Sigmoid colon (tissue), 4 donors: ENCODE measurements around the gene MRPL33.

Experiments used
- POLR2AphosphoS5 ChIP-seq, 4 donors: sonication (generic); formaldehyde crosslinking; IDR thresholded peaks; one replicate each; pipeline ENCODE4 v1.6.1; 2017; ENCODE audit warnings: antibody characterized with exemption in 4 of 4
- TF ChIP-seq, protein P1 (sequence below), 4 experiments: fragments of 450-650 bp in 3 of 4; fragments of 200-600 bp in 1 of 4; IDR thresholded peaks; one replicate each; pipeline ENCODE4 v1.5.1; 2016 to 2019; ENCODE audit warnings: antibody characterized with exemption in 4 of 4, mild to moderate bottlenecking in 3 of 4, moderate library complexity in 2 of 4

GRCh38 chr2:27809761-27810241 is 38.3 kb downstream of the MRPL33 start:
- TF ChIP-seq POLR2AphosphoS5 (IDR thresholded peaks at IDR 0.05): no peak
- TF ChIP-seq, protein P1, sequence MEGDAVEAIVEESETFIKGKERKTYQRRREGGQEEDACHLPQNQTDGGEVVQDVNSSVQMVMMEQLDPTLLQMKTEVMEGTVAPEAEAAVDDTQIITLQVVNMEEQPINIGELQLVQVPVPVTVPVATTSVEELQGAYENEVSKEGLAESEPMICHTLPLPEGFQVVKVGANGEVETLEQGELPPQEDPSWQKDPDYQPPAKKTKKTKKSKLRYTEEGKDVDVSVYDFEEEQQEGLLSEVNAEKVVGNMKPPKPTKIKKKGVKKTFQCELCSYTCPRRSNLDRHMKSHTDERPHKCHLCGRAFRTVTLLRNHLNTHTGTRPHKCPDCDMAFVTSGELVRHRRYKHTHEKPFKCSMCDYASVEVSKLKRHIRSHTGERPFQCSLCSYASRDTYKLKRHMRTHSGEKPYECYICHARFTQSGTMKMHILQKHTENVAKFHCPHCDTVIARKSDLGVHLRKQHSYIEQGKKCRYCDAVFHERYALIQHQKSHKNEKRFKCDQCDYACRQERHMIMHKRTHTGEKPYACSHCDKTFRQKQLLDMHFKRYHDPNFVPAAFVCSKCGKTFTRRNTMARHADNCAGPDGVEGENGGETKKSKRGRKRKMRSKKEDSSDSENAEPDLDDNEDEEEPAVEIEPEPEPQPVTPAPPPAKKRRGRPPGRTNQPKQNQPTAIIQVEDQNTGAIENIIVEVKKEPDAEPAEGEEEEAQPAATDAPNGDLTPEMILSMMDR (IDR thresholded peaks at IDR 0.05): no peak
